Daoy (cell line): ENCODE data around the gene CELF4. TPM values are rescaled to one million over a fixed set of nuclear protein-coding genes. Genes with fewer than 3 reads are reported as not detected.

ENCODE experiments used
- DNase-seq: peaks from one replicate; pipeline ENCODE4 v3.0.0-alpha.2; 2015; ENCODE audit warnings: low read depth
- total RNA-seq: library from RNA; depleted of rRNA; stranded (reverse); fragments of >200 nt; shearing (Covaris generic); gene quantifications from 2 replicates; pipeline ENCODE4 v1.2.3, GENCODE V29; 2014

The CELF4 gene
- total RNA-seq, 1 experiment from 2014 or later = not detected

- DNase-seq = no peak
Measured at GRCh38 chr18:37392648-37393047, 172.9 kb downstream of the CELF4 start.

GRCh38 chr18:37391698-37392548 lies 173.7 kb downstream of the CELF4 start:
- no peak for DNase-seq

DNA sequence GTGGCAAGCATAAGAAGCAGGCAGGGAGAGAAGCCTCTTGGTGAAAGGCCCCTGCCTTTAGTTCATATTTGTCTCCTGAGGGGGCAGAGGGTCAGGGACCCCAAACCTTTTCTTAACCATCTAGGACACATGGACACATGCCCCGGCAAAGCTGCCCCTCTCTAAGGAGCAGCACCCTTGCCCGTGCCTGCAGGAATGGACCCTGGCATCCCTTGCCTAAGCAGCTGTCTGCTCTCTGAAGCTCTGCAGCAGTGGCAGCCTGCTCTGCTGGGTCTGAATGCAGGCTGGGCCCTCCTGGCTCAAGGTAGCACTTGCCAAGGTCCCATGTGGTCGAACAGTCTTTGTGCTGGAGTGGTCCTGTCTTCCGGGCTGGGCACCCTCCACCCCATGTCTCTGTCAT lies 174.4 kb downstream of the CELF4 start:
- no peak for DNase-seq

GRCh38 chr18:37390687-37391086 lies 174.9 kb downstream of the CELF4 start:
- no peak for DNase-seq

- DNase-seq = no peak
Measured at GRCh38 chr18:37389684-37390368, 175.8 kb downstream of the CELF4 start.

- DNase-seq = no peak
Measured at GRCh38 chr18:37389041-37389440, 176.6 kb downstream of the CELF4 start.

DNA sequence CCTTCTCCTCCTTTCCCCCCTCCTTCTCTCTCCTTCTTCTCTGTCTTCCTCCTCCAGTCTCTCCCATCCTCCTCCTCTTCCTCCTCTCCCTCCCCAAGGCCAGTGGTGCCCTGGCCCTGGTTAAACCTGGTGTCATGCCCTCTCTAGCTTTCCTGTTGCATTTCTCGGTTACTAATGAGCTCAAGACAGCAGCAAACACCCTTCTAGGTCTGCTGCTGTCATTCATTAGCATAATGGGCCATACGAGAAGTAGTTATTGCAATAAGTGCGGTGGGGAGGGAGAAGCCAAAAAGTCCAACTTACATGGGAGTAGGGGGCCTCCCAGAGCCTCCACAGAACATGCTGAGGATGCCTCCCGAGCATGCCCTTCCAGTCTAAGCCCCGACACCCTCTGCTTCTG lies 177.2 kb downstream of the CELF4 start:
- DNase-seq = no peak

DNA sequence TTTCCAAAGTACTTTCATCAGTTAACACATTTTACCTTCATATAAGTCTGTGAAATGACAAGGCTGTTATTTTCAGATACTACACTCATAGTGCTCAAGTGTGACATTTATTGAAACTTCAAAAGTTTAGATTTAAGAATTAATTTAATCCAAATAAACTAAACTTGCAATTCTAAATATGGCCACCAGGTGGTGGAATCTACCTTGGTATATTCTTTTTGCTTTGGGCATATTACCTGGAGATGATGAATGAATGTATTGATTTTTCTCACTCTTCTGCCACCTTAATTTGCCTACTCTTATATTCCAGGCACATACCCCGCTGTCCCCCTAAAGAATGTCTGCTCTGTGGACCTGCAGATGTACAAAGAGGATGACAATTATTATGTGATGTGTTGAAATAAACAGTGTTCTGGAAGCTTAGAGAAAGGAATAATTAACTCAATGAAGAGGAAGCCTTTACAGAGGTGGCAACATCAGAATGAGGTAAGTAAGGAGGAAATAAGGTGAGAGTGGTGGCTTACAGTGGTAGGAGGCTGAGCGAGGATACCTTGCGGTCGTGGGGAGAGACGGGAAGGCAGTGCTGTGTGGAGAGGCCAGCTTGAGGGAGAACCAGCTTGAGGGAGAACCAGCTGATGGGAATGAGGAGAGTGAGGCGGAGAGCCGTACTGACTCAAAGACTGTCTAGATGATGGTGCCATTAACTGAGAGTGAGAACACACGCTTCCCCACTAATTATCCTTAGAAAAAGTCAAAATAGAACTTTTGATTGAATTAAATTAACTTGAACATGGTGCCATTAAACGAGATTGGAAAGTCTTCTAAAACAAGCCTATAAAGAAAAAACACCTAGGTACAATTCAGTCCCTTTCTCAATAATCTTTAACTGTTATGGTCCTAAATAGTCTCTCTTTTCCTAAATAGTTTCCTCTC lies 179.5 kb downstream of the CELF4 start:
- DNase-seq = no peak

DNA sequence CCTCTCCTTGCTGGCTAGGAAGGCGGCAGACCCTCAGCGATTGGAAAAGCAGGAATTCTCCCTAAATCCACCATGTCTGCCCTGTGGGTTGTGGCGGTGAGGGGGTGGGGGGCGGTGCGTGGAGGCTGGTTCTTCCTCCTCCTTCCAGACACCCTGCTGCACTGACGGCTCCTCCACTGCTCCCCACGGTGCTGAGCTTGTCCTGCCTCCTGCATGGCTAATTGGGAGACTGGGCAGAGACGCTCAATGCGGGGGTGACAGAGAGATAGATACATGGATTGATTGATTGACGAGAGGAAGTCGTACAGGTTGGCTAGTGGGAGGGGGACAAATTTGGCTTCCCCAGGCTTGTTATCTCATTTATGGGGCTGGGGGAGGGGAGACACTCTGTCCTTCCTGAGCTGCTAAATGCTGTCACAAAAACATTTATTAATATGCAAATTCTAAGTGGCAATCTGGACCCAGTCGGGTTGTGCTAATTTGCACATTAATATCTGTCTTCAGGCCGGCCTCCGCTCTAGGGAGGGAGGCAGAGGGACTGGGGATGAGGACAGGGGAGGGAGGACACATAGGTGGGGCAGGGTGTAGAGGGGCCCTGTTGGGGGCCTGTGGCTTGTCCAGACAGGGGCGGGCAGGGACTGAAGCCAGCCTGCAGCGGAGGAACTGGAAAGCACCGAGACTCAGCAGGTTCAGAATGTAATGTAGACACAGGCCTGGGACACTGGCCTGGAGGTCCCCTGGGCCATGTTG lies 181.6 kb downstream of the CELF4 start:
- DNase-seq = no peak

DNA sequence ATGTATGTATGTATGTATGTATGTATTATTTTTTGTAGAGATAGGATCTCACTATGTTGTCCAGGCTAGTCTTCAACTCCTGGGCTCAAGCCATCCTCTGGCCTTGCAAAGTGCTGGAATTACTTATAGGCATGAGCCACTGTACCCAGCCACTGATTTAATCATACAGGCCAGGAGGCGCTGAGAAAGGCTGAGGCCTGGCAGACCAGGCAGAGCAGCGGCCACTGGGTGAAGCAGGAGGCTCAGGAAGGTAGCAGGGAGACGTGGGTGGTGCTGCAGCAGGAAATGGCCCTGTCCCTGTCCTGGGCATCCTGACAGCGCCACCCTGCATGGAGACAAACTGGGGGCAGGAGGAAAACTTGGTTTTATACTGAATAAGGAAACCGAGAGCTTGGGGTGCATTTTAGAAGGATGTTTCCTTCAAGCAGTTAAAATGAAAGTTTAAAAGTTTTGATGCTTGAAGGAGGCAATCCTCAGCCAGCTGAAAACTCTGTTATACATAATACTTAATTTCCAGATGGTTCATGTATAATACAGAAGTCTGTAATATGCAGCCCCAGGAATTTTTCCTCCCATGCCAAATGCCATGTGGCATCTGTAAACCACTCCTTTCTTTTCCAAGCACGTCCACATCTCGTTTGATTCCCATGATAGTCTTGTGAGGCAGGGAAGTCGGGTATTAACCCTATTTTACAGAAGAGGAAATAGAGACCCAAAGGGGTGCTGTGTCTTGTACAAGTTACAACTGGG lies 182.4 kb downstream of the CELF4 start:
- peak; percentile 10 for DNase-seq

DNA sequence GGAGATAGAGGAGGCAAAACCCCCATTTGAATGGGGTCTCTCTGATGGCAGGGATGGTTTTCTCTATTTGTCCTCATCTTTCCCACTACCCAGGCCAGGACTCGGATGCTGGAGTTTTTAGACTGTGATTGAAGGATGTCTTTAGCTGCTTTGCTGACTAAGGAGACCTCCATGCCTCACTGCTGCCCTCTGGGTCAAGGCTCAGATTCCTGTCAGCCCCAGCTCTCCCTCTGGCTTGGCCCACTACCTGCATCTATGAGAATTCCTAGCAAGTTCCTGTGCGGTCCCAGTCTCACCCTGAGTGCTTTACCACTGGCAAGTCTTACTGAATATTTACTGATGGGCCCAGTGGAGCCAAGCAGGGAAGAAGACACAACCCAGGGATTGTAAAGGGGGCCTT lies 184.0 kb downstream of the CELF4 start:
- no peak for DNase-seq

DNA sequence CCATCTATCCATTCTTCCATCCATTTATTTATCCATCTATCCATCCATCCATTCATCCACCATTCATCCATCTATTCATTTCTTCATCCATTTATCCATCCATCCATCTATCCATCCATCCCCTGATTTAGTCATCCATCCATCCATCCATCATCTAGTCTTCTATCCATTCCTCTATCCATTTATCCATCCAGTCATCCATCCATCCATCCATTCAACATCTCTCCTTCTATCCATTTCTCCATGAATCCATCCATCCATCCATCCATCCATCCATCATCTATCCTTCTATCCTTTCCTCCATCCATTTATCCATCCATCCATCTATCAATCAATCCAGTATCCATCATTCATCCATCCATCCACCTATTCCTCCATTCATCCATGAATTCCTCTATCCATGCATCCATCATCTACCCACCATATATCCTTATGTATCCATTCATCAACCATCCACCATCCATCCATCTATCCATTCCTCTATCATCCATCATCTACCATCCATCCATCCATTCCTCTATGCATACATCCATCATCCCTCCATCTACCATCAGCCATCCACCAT lies 185.0 kb downstream of the CELF4 start:
- DNase-seq = no peak

GRCh38 chr18:37378336-37379010 lies 187.1 kb downstream of the CELF4 start:
- DNase-seq = no peak

- DNase-seq = no peak
Measured at GRCh38 chr18:37375181-37375580, 190.4 kb downstream of the CELF4 start.

GRCh38 chr18:37368110-37368954 lies 197.3 kb downstream of the CELF4 start:
- DNase-seq = no peak

DNA sequence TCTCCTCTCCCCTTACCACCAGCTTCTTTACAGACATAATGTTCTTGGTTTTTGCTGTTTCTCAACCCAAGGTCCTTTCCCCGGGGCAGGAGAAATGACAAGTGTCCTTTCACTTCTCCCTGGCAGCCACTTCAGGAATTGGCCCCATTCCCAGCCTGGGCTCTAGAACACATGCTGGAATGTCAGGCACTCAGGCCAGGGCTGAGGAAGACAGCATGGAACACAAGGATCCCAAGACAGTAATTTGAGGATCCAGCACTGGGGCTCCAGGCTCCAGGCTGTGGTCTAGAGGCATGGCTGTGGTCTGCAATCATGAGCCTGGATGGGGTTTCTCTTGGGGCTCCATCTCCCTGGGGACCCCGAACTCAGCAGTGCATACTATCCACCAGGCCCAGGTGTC lies 201.4 kb downstream of the CELF4 start:
- DNase-seq = no peak

- DNase-seq = no peak
Measured at GRCh38 chr18:37362158-37362890, 203.3 kb downstream of the CELF4 start.
